HG03060 (cell line): ENCODE data around the gene ZNF862.

ENCODE experiments used
- ATAC-seq: cut with Tn5 transposase; IDR thresholded peaks from one replicate; pipeline ENCODE4 v1.9.1; 2021; ENCODE audit warnings: low read depth, moderate number of reproducible peaks; ENCODE audit not compliant: unreplicated experiment

Gene ZNF862

DNA sequence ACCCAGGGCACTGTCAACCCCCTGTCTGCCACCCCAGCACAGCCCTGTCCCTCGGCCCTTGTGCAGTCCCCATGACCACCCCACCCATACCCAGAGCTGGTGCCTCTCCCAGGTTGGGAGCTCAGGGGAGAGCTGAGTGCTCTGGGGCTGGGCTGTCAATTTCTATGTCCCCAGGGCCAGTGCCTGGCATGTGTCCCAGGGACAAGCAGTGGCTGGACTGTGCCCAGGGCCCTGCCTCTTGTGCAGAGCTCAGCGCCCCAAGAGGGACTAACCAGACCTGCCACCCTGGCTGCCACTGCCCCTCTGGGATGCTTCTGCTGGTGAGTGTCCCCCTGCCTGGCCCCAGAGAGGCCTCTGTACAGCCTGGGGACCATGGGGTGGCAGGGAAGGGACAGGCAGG lies 29.0 kb upstream of the ZNF862 start:
- ATAC-seq, result no peak

DNA sequence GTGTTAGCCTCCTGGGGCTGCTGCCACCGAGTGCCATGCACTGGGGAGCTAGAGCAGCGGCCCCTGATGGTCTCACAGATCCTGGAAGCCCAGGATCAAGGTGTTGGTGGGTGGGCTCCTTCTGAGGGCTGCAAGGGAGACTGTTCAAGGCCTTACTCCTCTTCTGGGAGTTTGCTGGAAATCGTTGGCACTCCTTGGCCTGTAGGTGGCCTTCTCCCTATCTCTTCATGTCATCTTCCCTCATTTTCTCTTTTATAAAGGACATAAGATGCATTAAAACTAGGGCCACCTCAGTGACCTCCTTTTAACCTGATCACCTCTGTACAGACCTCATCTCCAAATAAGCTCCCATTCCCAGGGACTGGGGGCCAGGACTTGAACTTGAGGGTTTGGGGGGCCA lies 27.0 kb upstream of the ZNF862 start:
- ATAC-seq, result no peak

DNA sequence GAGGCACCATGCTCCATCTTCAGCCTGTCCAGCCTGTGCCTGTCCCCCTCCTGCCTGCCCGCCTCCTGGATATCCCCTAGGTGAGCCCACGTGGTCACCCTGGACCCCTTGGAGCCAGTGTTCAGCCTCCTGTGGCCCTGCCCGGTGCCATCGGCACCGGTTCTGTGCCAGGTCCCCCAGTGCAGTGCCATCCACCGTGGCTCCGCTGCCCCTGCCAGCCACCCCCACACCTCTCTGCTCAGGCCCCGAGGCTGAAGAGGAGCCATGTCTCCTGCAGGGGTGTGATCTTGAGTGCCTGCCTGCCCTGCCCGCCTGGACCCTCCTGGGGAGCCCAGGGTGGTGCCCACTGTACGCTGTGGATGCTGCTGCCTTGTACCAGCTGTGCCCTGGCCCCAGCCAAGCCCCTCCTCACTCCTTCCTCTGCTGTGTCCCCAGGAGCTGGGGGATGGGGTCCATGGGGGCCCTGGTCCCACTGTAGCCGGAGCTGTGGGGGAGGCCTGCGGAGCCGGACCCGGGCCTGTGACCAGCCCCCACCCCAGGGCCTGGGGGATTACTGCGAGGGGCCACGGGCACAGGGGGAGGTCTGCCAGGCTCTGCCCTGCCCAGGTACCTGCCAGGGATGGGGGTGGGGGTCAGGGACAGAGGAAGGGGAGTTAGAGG lies 26.2 kb upstream of the ZNF862 start:
- ATAC-seq, result no peak

DNA sequence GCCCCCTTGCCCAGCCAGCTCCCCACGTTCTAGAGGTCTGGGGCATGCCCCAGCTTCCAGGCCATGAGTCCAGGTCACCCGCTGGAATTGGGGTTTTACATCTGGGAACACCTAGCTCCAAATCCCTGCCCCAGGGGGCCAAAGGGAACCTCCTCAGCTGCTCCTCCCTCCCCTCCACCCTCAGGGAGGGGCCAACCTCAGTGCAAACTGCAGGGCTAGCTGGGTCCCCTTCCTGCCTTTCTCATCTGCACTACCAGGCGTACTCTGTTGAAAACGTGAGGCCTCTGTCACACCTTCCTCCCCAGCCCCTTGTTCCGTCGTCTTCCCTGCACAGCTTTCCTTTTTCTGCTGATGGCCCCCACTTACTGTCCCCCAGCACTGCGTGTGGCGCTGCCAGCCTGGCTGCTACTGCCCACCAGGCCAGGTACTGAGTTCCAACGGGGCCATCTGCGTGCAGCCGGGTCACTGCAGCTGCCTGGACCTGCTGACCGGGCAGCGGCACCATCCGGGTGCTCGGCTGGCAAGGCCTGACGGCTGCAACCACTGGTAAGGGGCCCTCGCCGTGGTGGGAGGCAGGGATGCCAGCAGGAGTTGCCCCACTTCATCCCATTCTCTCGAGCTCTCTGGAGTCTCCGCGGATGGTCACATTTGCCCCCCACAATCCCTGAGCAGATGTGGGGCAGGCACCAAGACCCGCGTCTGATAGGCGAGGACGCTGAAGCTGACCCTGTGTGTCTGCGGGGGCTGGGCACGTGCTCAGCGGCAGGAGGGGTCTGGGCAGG lies 24.7 kb upstream of the ZNF862 start:
- ATAC-seq, result no peak

DNA sequence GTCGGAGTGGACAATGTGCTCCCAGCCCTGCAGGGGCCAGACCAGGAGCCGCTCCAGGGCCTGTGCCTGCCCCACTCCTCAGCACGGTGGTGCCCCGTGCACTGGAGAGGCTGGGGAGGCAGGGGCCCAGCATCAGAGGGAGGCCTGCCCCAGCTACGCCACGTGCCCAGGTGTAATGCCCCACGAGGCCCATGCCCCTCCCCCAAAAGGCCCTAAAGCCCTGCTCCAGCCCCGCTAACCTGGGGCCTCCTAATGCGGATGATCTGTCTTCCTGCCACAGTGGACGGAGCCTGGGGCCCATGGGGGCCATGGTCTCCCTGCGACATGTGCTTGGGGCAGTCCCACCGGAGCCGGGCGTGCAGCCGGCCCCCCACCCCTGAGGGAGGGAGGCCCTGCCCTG lies 23.7 kb upstream of the ZNF862 start:
- no peak for ATAC-seq

DNA sequence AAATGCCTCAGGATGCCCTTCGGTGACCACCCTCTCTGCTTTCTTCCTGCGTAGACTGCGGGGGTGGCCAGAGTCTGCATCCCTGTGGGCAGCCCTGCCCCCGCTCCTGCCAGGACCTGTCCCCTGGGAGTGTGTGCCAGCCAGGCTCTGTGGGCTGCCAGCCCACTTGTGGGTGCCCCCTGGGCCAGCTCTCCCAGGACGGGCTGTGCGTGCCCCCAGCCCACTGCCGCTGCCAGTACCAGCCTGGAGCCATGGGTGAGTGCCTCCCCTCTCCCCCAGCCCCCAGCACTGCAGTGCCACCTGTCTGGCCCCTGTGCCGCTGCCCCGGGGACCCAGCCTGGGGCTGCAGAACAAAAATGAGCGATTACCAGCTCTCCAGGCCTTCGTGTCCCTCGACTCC lies 23.1 kb upstream of the ZNF862 start:
- ATAC-seq, result no peak

DNA sequence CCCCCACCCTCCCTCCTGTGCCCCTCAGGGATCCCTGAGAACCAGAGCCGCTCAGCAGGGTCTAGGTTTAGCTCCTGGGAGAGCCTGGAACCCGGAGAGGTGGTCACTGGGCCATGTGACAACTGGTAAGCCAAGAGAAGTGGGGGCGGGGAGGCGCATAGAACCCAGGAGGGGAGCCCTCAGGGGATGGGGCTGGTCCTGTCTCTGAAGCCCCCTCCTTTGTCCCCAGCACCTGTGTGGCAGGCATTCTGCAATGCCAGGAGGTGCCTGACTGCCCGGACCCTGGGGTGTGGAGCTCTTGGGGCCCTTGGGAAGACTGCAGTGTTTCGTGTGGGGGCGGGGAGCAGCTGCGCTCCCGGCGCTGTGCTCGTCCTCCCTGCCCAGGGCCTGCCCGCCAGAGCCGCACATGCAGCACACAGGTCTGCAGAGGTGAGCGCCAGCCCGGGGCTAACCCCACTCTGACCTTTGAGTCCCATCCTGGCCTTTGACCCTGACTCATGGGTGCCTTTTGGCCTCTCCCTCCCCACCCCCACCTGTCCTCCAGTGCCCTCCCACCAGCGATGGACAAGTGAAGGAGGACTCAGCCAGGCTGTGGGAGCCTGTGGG lies 22.4 kb upstream of the ZNF862 start:
- ATAC-seq, result no peak

DNA sequence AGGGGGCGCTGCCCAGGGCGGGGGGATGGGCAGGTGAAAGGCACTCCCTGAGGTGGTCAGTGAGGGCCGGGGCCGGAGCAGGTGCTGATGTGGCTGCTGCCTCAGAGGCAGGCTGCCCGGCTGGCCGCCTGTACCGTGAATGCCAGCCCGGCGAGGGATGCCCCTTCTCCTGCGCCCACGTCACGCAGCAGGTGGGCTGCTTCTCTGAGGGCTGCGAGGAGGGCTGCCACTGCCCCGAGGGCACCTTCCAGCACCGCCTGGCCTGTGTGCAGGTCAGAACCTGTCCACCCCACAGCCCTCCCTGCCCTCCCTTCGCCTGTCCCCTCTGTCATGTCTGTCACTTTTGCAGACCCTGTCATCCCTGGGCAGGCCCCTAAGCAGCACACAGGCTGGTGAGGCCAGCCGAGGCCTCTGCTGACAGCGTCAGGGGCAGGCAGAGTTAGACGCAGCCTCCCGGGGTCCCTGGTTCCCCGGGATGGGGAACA lies 21.9 kb upstream of the ZNF862 start:
- no peak for ATAC-seq

DNA sequence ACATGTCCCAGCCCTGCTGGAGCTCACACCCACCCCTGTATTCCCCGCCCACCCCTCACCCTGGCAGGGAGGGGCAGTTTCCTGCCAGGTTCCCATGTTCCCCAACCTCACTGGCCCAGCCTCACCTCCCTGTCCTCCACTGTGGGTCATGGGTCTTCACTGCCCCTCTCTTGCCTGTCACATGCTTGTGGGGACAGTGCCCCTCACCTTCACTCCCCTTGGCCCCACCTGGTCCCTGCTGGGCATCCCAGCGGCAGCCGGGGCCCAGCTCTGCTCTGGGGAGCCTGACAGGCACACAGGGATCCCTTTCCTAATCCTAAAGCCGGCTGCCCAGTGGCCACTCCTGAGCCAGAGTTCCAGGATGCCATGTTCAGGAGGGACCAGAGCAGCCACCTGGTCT lies 21.4 kb upstream of the ZNF862 start:
- no peak for ATAC-seq

DNA sequence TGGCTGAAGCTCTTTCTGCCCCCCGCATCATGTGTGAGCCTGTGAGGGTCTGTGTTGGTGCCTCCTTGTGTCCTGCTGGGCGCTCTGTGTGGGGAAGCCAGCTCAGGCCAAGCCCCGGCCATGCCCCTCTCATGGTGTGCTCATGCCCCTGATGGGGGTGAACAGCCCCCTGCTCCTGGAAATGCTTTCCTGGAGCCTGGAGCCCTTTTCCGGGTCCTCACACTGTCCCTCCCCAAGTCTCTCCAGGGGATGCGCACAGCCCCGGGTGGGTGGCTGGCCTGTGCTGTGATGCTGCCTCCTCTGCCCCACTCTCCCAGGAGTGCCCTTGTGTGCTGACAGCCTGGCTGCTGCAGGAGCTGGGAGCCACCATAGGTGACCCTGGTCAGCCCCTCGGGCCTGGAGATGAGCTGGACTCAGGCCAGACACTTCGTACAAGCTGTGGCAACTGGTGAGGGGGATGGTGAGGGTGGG lies 20.8 kb upstream of the ZNF862 start:
- no peak for ATAC-seq

DNA sequence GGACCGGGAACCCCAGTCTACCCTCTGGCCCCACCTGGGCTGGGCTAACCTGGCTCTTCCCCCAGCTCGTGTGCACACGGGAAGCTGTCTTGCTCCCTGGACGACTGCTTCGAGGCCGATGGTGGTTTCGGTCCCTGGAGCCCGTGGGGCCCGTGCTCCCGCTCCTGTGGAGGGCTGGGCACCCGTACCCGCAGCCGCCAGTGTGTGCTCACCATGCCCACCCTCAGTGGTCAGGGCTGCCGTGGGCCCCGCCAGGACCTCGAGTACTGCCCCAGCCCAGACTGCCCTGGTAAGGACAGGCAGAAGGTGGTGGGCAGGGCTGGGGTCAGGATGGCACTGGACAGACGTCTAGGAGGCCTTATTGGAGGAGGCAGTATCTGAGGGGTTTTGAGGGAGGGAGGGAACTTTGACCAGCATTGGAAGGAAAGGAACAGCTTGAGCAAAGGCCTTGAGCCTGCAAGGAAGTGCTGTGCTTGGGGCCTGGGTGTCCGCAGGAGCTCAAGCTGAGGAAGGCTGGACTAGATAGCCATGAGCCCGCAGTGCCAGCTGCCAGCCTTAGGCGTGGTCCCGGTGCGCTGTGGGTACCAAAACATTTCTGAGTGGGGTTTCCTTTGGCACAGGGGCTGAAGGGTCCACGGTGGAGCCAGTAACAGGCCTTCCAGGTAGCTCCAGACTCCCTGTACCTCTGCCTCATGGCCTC lies 20.2 kb upstream of the ZNF862 start:
- no peak for ATAC-seq

DNA sequence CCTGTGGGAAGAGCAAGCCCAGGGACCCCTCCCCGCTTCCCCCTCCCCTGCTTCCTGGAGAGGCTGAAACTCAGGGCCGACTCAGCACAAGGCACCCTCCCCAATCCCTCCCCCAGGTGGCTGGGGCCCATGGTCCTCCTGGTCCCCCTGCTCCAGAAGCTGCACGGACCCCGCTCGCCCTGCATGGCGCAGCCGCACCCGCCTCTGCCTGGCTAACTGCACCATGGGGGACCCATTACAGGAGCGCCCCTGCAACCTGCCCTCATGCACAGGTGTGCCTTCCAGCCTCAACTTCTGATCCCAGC lies 19.7 kb upstream of the ZNF862 start:
- no peak for ATAC-seq

DNA sequence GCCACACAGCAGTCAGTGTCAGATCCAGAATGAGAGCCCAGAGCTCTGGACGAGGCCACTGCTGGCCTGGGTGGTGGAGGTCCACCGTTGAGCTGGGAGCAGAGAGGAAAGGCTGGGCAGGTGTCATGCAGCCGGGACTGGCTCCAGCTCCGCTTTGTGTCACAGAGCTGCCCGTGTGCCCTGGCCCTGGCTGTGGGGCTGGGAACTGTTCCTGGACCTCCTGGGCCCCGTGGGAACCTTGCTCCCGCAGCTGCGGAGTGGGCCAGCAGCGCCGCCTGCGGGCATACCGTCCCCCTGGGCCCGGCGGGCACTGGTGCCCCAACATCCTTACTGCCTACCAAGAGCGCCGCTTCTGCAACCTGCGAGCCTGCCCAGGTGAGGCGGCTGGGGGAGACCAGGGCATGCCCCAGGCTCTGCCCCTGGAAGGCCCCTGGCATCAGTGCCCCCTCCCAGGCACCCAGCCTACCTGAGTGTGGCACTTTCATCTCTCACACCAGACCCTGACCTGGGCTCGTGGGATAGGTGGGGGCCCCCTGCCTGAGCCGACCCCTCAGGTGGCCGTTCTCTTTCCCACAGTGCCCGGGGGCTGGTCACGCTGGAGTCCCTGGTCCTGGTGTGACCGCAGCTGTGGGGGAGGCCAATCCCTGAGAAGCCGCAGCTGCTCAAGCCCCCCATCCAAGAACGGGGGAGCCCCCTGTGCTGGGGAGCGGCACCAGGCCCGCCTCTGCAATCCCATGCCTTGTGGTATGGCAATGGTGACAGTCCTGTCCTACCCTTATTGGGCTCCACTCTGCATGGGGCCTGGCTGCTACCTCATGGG lies 18.8 kb upstream of the ZNF862 start:
- no peak for ATAC-seq

DNA sequence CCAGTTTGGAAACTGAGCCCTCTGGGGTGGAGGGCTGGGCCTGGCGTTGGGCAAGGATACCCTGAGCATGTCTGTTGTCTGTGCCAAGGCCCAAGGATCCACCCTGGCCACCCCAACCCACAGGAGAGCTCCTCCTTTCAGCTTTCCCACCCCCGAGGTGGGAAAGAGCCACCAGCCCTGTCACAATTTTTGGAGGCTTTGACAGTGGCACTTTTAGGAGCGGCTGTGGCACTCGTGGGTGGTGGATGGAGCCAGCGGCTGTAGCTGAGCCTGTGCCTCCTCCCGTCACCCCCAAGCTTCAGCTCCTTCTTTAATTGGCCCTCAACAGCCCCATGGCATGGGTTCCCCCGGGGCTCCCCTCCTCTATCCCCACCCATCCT lies 18.2 kb upstream of the ZNF862 start:
- ATAC-seq, result no peak

DNA sequence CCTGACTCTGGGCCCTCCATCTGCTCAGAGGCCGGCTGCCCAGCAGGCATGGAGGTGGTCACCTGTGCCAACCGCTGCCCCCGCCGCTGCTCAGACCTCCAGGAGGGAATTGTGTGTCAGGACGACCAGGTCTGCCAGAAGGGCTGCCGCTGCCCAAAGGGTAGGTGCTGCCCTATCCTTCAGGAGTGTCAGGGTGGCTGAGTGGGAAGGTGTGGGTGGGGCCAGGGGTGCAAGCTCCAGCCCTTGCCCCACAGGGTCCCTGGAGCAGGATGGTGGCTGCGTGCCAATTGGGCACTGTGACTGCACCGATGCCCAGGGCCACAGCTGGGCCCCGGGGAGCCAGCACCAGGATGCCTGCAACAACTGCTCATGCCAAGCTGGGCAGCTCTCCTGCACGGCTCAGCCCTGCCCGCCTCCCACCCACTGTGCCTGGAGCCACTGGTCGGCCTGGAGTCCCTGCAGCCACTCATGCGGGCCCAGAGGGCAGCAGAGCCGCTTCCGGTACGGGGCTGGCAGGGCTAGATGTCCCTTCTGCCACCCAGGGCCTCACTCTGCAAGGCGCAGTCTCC lies 17.5 kb upstream of the ZNF862 start:
- no peak for ATAC-seq

DNA sequence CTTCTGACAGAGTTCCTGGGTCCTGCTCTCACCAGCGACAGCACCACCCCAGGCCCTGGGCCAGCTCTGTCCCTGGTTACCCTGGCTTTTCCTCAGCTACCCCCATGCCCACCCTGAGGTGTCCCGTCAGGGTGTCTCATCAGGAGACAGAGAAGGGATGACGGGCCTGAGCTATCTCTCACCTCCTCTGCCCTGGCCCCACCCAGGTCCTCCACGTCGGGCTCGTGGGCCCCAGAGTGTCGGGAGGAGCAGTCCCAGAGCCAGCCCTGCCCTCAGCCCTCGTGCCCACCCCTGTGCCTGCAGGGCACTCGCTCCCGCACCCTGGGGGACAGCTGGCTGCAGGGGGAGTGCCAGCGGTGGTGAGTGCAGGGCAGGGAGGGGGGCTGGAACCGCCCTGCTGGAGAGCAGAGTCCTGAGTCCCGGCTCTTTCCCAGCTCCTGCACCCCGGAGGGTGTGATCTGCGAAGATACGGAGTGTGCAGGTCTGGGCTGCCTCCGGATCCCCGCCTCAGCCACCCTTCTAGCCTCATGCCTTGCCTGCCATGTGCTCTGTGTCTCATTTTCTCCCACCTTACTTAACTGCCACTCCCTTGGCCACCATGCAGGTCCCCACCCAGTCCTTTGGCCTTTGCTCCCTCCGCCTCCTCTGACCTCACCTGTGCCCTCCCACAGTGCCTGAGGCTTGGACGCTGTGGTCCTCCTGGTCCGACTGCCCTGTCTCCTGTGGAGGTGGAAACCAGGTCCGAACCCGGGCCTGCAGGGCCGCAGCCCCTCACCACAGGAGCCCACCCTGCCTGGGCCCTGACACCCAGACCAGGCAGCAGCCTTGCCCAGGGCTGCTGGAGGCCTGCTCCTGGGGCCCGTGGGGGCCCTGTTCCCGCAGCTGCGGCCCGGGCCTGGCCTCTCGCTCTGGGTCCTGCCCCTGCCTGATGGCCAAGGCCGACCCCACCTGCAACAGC lies 16.7 kb upstream of the ZNF862 start:
- ATAC-seq, result no peak

DNA sequence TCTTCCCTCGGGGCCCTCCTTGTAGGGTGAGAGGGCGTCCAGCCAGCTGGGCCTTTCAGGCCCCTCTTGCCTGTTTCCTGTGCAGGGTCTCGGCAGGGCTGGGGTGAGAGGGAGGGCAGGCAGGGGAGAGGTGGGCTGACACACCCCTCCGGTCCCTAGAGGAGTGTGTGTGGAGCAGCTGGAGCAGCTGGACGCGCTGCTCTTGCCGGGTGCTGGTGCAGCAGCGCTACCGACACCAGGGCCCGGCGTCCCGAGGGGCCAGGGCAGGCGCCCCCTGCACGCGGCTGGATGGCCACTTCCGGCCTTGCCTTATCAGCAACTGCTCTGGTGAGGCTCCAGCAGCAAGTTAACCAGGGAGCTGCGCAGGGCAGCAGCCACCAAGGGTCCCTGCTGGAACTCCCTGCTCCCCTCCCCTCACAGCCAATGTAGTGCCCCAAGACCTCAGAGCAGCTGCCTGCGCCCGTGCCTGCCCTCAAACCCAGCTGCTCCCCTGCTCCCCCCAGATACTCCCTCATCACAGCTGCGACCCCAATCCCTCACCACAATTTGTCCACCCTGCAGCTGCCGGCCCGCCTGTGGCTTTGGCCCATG lies 15.7 kb upstream of the ZNF862 start:
- ATAC-seq, result no peak

DNA sequence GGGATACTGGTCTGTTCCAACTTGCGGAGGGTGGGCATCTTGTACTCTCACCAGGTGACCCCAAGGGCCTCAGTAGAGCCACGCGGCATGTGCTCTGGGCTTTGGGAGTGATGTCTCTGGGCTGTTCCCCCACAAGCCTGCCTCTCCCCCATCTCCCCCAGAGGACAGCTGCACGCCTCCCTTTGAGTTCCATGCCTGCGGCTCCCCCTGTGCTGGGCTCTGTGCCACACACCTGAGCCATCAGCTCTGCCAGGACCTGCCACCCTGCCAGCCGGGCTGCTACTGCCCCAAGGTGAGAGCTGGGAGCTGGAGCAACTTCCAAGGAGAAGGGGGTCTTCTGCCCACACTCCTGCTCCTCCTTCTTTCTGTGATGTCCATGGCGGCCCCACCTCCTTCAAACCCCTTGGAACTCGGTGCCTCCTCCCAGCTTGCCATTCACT lies 15.0 kb upstream of the ZNF862 start:
- no peak for ATAC-seq
